Ammon's horn (tissue), 1 donor: ENCODE measurements around the gene HOXB3.

Experiments used
- DNase-seq: peaks from one replicate; pipeline ENCODE4 v3.0.0-alpha.2; 2016; ENCODE audit warnings: low spot score

HOXB3 gene

DNA sequence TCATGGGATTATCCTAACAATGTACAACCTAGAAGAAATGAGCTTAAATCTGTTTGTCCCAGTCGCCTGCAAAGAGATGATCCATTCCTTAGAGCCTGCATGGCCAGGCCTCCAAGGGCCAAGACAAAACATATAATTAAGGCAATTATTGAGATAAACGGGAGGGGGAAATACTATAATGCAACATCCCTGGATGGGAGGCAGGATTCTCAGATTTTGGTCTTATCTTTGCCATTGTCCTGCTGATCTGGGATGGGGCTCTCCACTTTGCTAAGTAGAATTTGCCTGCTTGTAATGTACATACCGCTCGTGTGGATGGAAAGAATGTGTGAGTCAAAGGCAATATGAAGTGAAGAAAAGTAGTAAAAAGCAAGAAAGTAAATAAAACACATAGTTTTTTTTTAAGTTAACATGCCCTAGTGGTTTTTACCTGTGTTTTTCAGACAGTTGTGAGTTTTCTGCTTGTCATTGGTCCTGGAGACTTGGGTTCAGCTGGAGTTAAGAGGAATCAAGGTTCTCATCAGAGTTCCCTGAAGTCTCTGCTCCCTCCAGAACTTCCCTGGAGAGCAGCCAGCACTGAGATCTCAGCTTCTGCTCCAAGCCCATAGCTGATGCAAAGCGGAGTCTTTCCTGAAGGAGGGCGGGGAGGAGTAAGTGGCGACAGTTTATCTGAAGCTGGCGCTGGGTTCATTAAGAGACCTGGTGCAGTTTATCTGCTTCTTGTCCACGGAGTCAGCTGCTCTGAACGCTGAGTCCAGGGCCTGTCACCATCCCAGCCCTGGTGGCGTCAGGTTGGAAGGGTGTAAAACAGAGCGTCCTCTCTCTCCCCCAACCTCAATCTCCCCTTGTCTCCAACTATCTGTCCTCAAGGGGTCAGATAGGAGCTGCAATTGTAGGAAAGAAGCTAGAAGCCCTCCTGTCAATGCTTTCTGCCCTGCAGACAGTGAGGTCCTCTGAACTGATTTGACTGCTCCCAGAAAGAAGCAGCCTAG is 89.3 kb downstream of the HOXB3 start:
- no peak for DNase-seq

DNA sequence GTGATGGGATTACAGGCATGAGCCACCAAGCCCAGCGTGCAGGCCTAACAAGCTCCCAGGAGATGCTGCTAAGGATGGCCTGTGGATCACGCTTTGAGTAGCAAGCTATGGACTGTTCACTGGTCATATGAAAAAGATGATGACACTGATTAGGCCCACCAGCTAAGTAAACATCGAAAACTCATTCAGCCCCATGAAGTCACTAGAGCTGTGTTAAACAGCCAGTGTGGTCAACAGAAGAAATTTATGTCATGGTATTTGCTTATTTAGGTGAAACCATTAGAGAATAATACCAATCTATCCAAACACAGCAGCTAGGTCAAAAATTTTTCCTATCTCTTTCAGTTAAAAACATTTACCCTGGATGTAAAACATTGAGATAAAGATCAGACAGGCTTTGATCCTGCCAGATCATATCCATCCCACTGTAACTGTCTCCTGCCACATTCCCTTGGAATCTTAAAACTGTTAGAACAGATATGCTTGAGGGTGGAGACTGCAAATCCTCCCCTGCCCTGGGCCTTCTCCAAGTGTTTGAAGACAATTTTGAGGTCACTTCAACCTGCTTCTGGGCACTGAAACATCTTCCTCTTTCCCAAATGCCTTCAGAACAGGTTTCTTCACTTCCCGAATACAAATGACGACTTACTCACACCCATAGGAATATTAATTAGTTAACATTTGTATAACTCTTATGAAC is 90.2 kb downstream of the HOXB3 start:
- DNase-seq, result no peak

DNA sequence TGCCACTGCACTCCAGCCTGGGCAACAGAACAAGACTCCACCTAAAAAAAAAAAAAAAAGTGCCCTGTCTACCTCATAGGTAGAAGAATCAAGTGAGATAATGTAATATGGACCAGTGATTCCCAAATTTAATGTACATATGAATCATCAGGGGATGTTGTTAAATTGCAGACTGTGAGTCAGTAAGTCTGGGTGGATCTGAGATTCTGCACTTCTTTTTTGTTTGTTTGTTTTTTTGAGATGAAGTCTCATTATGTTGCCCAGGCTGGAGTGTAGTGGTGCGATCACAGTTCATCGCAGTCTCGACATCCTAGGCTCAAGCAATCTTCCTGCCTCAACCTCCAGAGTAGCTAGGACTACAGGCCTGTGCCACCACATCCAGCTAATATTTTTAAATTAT is 90.8 kb downstream of the HOXB3 start:
- DNase-seq, result no peak
